ENCODE results near the gene ACVR1B.

The ACVR1B gene

GRCh38 chr12:51985154-51985835 is 33.8 kb downstream of the ACVR1B start:
- H3K9me3 ChIP-seq (ENCODE audit: control insufficient read depth in 2 of 2, low read length in 2 of 2), result no peaks in the 10 kb centered on the region
- H3K27me3 ChIP-seq (ENCODE audit: control insufficient read depth in 1 of 2, insufficient read depth in 2 of 2, low read length in 2 of 2), result no peaks in the 10 kb centered on the region
- no peak overlapping the region for H3K27ac ChIP-seq (ENCODE audit: low read length)
- H3K36me3 ChIP-seq (ENCODE audit: control insufficient read depth in 2 of 2, insufficient read depth in 2 of 2, low read length in 2 of 2), result peaks cover 22 to 52% of the 10 kb centered on the region in 2 donors
- H3K9ac ChIP-seq (ENCODE audit: low read length in 2 of 2), result no peak overlapping the region
- no peak overlapping the region for H3K4me3 ChIP-seq (ENCODE audit: low read length in 2 of 2)
- peaks cover 2% of the 10 kb centered on the region for H3K4me1 ChIP-seq (ENCODE audit: control insufficient read depth, insufficient read depth, low read length)

- H3K27ac ChIP-seq (ENCODE audit: low read length), result no peak overlapping the region
- H3K4me3 ChIP-seq (ENCODE audit: low read length in 2 of 2), result no peak overlapping the region
- peaks cover 19 to 48% of the 10 kb centered on the region in 2 donors for H3K36me3 ChIP-seq (ENCODE audit: control insufficient read depth in 2 of 2, insufficient read depth in 2 of 2, low read length in 2 of 2)
- no peak overlapping the region for H3K9ac ChIP-seq (ENCODE audit: low read length in 2 of 2)
- H3K9me3 ChIP-seq (ENCODE audit: control insufficient read depth in 2 of 2, low read length in 2 of 2), result no peaks in the 10 kb centered on the region
- no peaks in the 10 kb centered on the region for H3K27me3 ChIP-seq (ENCODE audit: control insufficient read depth in 1 of 2, insufficient read depth in 2 of 2, low read length in 2 of 2)
- H3K4me1 ChIP-seq (ENCODE audit: control insufficient read depth, insufficient read depth, low read length), result no peaks in the 10 kb centered on the region
Measured at GRCh38 chr12:51986834-51987233, 35.3 kb downstream of the ACVR1B start.

- no peaks in the 10 kb centered on the region for H3K9me3 ChIP-seq (ENCODE audit: control insufficient read depth in 2 of 2, low read length in 2 of 2)
- H3K36me3 ChIP-seq (ENCODE audit: control insufficient read depth in 2 of 2, insufficient read depth in 2 of 2, low read length in 2 of 2), result peaks cover 14 to 37% of the 10 kb centered on the region in 2 donors
- H3K27ac ChIP-seq (ENCODE audit: low read length), result no peak overlapping the region
- no peak overlapping the region for H3K4me3 ChIP-seq (ENCODE audit: low read length in 2 of 2)
- H3K4me1 ChIP-seq (ENCODE audit: control insufficient read depth, insufficient read depth, low read length), result no peaks in the 10 kb centered on the region
- H3K9ac ChIP-seq (ENCODE audit: low read length in 2 of 2), result no peak overlapping the region
- H3K27me3 ChIP-seq (ENCODE audit: control insufficient read depth in 1 of 2, insufficient read depth in 2 of 2, low read length in 2 of 2), result no peaks in the 10 kb centered on the region
Measured at GRCh38 chr12:51992246-51992645, 40.7 kb downstream of the ACVR1B start.

- Histone ChIP-seq H3K9ac (ENCODE audit: low read length in 2 of 2) (no peak overlapping the region), H3K4me3 (ENCODE audit: low read length in 2 of 2) (no peak overlapping the region), H3K27me3 (ENCODE audit: control insufficient read depth in 1 of 2, insufficient read depth in 2 of 2, low read length in 2 of 2) (no peaks in the 10 kb centered on the region), H3K9me3 (ENCODE audit: control insufficient read depth in 2 of 2, low read length in 2 of 2) (no peaks in the 10 kb centered on the region), H3K4me1 (ENCODE audit: control insufficient read depth, insufficient read depth, low read length) (no peaks in the 10 kb centered on the region), H3K27ac (ENCODE audit: low read length) (no peak overlapping the region), H3K36me3 (ENCODE audit: control insufficient read depth in 2 of 2, insufficient read depth in 2 of 2, low read length in 2 of 2) (peaks cover 14 to 40% of the 10 kb centered on the region in 2 donors)
Measured at GRCh38 chr12:51994539-51994820, 43.0 kb downstream of the ACVR1B start.

GRCh38 chr12:51994959-51995358 is 43.5 kb downstream of the ACVR1B start:
- Histone ChIP-seq H3K9me3 (ENCODE audit: control insufficient read depth in 2 of 2, low read length in 2 of 2) (no peaks in the 10 kb centered on the region), H3K27ac (ENCODE audit: low read length) (no peak overlapping the region), H3K4me1 (ENCODE audit: control insufficient read depth, insufficient read depth, low read length) (no peaks in the 10 kb centered on the region), H3K4me3 (ENCODE audit: low read length in 2 of 2) (no peak overlapping the region), H3K9ac (ENCODE audit: low read length in 2 of 2) (no peak overlapping the region), H3K27me3 (ENCODE audit: control insufficient read depth in 1 of 2, insufficient read depth in 2 of 2, low read length in 2 of 2) (no peaks in the 10 kb centered on the region), H3K36me3 (ENCODE audit: control insufficient read depth in 2 of 2, insufficient read depth in 2 of 2, low read length in 2 of 2) (peaks cover 14 to 40% of the 10 kb centered on the region in 2 donors)

- Histone ChIP-seq H3K9me3 (ENCODE audit: control insufficient read depth in 2 of 2, low read length in 2 of 2) (no peaks in the 10 kb centered on the region), H3K4me1 (ENCODE audit: control insufficient read depth, insufficient read depth, low read length) (no peaks in the 10 kb centered on the region), H3K9ac (ENCODE audit: low read length in 2 of 2) (no peak overlapping the region), H3K27me3 (ENCODE audit: control insufficient read depth in 1 of 2, insufficient read depth in 2 of 2, low read length in 2 of 2) (no peaks in the 10 kb centered on the region), H3K4me3 (ENCODE audit: low read length in 2 of 2) (no peak overlapping the region), H3K27ac (ENCODE audit: low read length) (no peak overlapping the region), H3K36me3 (ENCODE audit: control insufficient read depth in 2 of 2, insufficient read depth in 2 of 2, low read length in 2 of 2) (peaks cover 11 to 33% of the 10 kb centered on the region in 2 donors)
Measured at GRCh38 chr12:51997136-51997535, 45.6 kb downstream of the ACVR1B start.

GRCh38 chr12:52003016-52003550 is 51.6 kb downstream of the ACVR1B start:
- H3K9me3 ChIP-seq (ENCODE audit: control insufficient read depth in 2 of 2, low read length in 2 of 2), result no peaks in the 10 kb centered on the region
- no peak overlapping the region for H3K27ac ChIP-seq (ENCODE audit: low read length)
- H3K9ac ChIP-seq (ENCODE audit: low read length in 2 of 2), result no peak overlapping the region
- H3K4me1 ChIP-seq (ENCODE audit: control insufficient read depth, insufficient read depth, low read length), result peaks cover 13% of the 10 kb centered on the region
- H3K4me3 ChIP-seq (ENCODE audit: low read length in 2 of 2), result no peak overlapping the region
- H3K36me3 ChIP-seq (ENCODE audit: control insufficient read depth in 2 of 2, insufficient read depth in 2 of 2, low read length in 2 of 2), result peaks cover 0 to 1% of the 10 kb centered on the region in 2 donors
- H3K27me3 ChIP-seq (ENCODE audit: control insufficient read depth in 1 of 2, insufficient read depth in 2 of 2, low read length in 2 of 2), result peaks cover 19 to 24% of the 10 kb centered on the region in 2 donors

- H3K9me3 ChIP-seq (ENCODE audit: control insufficient read depth in 2 of 2, low read length in 2 of 2), result no peaks in the 10 kb centered on the region
- H3K27ac ChIP-seq (ENCODE audit: low read length), result no peak overlapping the region
- H3K36me3 ChIP-seq (ENCODE audit: control insufficient read depth in 2 of 2, insufficient read depth in 2 of 2, low read length in 2 of 2), result no peaks in the 10 kb centered on the region
- H3K4me3 ChIP-seq (ENCODE audit: low read length in 2 of 2), result no peak overlapping the region
- H3K9ac ChIP-seq (ENCODE audit: low read length in 2 of 2), result no peak overlapping the region
- peaks cover 16% of the 10 kb centered on the region for H3K4me1 ChIP-seq (ENCODE audit: control insufficient read depth, insufficient read depth, low read length)
- H3K27me3 ChIP-seq (ENCODE audit: control insufficient read depth in 1 of 2, insufficient read depth in 2 of 2, low read length in 2 of 2), result peaks cover 19 to 24% of the 10 kb centered on the region in 2 donors
Measured at GRCh38 chr12:52003591-52003990, 52.1 kb downstream of the ACVR1B start.

GRCh38 chr12:52004042-52004648 is 52.6 kb downstream of the ACVR1B start:
- Histone ChIP-seq H3K4me3 (ENCODE audit: low read length in 2 of 2) (no peak overlapping the region), H3K9ac (ENCODE audit: low read length in 2 of 2) (no peak overlapping the region), H3K27me3 (ENCODE audit: control insufficient read depth in 1 of 2, insufficient read depth in 2 of 2, low read length in 2 of 2) (peaks cover 19 to 24% of the 10 kb centered on the region in 2 donors), H3K36me3 (ENCODE audit: control insufficient read depth in 2 of 2, insufficient read depth in 2 of 2, low read length in 2 of 2) (no peaks in the 10 kb centered on the region), H3K9me3 (ENCODE audit: control insufficient read depth in 2 of 2, low read length in 2 of 2) (no peaks in the 10 kb centered on the region), H3K27ac (ENCODE audit: low read length) (no peak overlapping the region), H3K4me1 (ENCODE audit: control insufficient read depth, insufficient read depth, low read length) (peaks cover 21% of the 10 kb centered on the region)

- Histone ChIP-seq H3K27ac (ENCODE audit: low read length) (no peak overlapping the region), H3K27me3 (ENCODE audit: control insufficient read depth in 1 of 2, insufficient read depth in 2 of 2, low read length in 2 of 2) (peaks cover 19 to 24% of the 10 kb centered on the region in 2 donors), H3K36me3 (ENCODE audit: control insufficient read depth in 2 of 2, insufficient read depth in 2 of 2, low read length in 2 of 2) (no peaks in the 10 kb centered on the region), H3K4me3 (ENCODE audit: low read length in 2 of 2) (no peak overlapping the region), H3K9me3 (ENCODE audit: control insufficient read depth in 2 of 2, low read length in 2 of 2) (no peaks in the 10 kb centered on the region), H3K4me1 (ENCODE audit: control insufficient read depth, insufficient read depth, low read length) (peaks cover 24% of the 10 kb centered on the region), H3K9ac (ENCODE audit: low read length in 2 of 2) (no peak overlapping the region)
Measured at GRCh38 chr12:52005218-52005902, 53.9 kb downstream of the ACVR1B start.
